ENCODE data around the gene ACP1.
"Not testable (repeated sequence)": the region's sequence is repeated elsewhere in the genome, so short reads cannot be mapped to it uniquely, and the experiment has no call there.

The ACP1 gene

GRCh38 chr2:314561-315336 lies 50.0 kb downstream of the ACP1 start:
- no peak for DNase-seq

- not testable (repeated sequence) for DNase-seq
These were observed 51.2 kb downstream of the ACP1 start for GRCh38 chr2:315925-316324.

- no peak for DNase-seq
These were observed 51.6 kb downstream of the ACP1 start for GRCh38 chr2:316381-316780.

GRCh38 chr2:317501-318424 lies 53.0 kb downstream of the ACP1 start:
- no peak for DNase-seq

- DNase-seq: no peak
These were observed 54.4 kb downstream of the ACP1 start for GRCh38 chr2:319059-319600.

- DNase-seq: no peak
These were observed 55.8 kb downstream of the ACP1 start for GRCh38 chr2:320561-320960.

- no peak for DNase-seq
These were observed 57.6 kb downstream of the ACP1 start for GRCh38 chr2:322326-322725.

GRCh38 chr2:323035-323434 lies 58.3 kb downstream of the ACP1 start:
- no peak for DNase-seq

Measured in NCI-H1048 (cell line).